ENCODE data around the gene MED23. TPM values are rescaled to one million over a fixed set of nuclear protein-coding genes. Genes with fewer than 3 reads are reported as not detected.

Gene MED23
- polyA plus RNA-seq, 3 donors: 4.5 to 21.9 (median 7.9) TPM

GRCh38 chr6:131587909-131588308, 40.1 kb downstream of the MED23 start:
- H3K9ac ChIP-seq (ENCODE audit: insufficient read depth, low read length, poor library complexity, severe bottlenecking): no peak overlapping the region
- no peak overlapping the region for H2AFZ ChIP-seq (ENCODE audit: insufficient read depth, low read depth, low read length, poor library complexity, severe bottlenecking)
- Mint-ChIP-seq H3K9me3 (no peaks in the 10 kb centered on the region), H3K4me3 (no peak overlapping the region), H3K4me1 (no peaks in the 10 kb centered on the region), H3K27ac (no peak overlapping the region), H3K27me3 (ENCODE audit: low read depth in 3 of 3) (no peaks in the 10 kb centered on the region), H3K36me3 (peaks cover 72 to 85% of the 10 kb centered on the region in 2 donors)
- peaks cover 91 to 98% of the 10 kb centered on the region in 2 donors for H3K36me3 ChIP-seq (replicated peaks in 1 of 2; ENCODE audit: control insufficient read depth in 1 of 2, insufficient read depth in 2 of 2, low read length in 2 of 2)
- intact Hi-C loops (cut with micrococcal nuclease): no loop called here
- H4K20me1 ChIP-seq (ENCODE audit: insufficient read depth, low read length): no peaks in the 10 kb centered on the region
- no CpG with 5 or more reads among the region's 4 CpGs for WGBS (ENCODE audit: insufficient coverage)
- no peak for DNase-seq
- no peaks in the 10 kb centered on the region for H3K27me3 ChIP-seq (ENCODE audit: control insufficient read depth in 2 of 2, insufficient read depth in 2 of 2, low read length in 2 of 2)
- H3K4me3 ChIP-seq (replicated peaks in 1 of 3; ENCODE audit: low read depth in 2 of 3, low read length in 3 of 3): no peak overlapping the region
- no peak overlapping the region for H3K27ac ChIP-seq (ENCODE audit: low read depth in 1 of 2, low read length in 2 of 2)
- no peak overlapping the region for H3K4me2 ChIP-seq (replicated peaks; ENCODE audit: extremely low read depth, low read length, poor library complexity, severe bottlenecking)
- H3K9me3 ChIP-seq (replicated peaks in 1 of 2; ENCODE audit: control insufficient read depth in 1 of 2, insufficient read depth in 1 of 2, low read length in 2 of 2): no peaks in the 10 kb centered on the region
- TF ChIP-seq CTCF (IDR thresholded peaks at IDR 0.05): no peak
- H3K79me2 ChIP-seq (ENCODE audit: insufficient read depth, low read length): no peaks in the 10 kb centered on the region
- no peaks in the 10 kb centered on the region for H3K4me1 ChIP-seq (ENCODE audit: control insufficient read depth in 1 of 2, insufficient read depth in 2 of 2, low read length in 2 of 2)

GRCh38 chr6:131586543-131586942, 41.5 kb downstream of the MED23 start:
- H2AFZ ChIP-seq (ENCODE audit: insufficient read depth, low read depth, low read length, poor library complexity, severe bottlenecking): no peak overlapping the region
- H3K27me3 ChIP-seq (ENCODE audit: control insufficient read depth in 2 of 2, insufficient read depth in 2 of 2, low read length in 2 of 2): no peaks in the 10 kb centered on the region
- H4K20me1 ChIP-seq (ENCODE audit: insufficient read depth, low read length): no peaks in the 10 kb centered on the region
- H3K9me3 Mint-ChIP-seq: no peaks in the 10 kb centered on the region
- no peak overlapping the region for H3K4me2 ChIP-seq (replicated peaks; ENCODE audit: extremely low read depth, low read length, poor library complexity, severe bottlenecking)
- no peaks in the 10 kb centered on the region for H3K4me1 Mint-ChIP-seq
- H3K4me1 ChIP-seq (ENCODE audit: control insufficient read depth in 1 of 2, insufficient read depth in 2 of 2, low read length in 2 of 2): no peaks in the 10 kb centered on the region
- no peak overlapping the region for H3K9ac ChIP-seq (ENCODE audit: insufficient read depth, low read length, poor library complexity, severe bottlenecking)
- no peaks in the 10 kb centered on the region for H3K79me2 ChIP-seq (ENCODE audit: insufficient read depth, low read length)
- peaks cover 89 to 97% of the 10 kb centered on the region in 2 donors for H3K36me3 ChIP-seq (replicated peaks in 1 of 2; ENCODE audit: control insufficient read depth in 1 of 2, insufficient read depth in 2 of 2, low read length in 2 of 2)
- H3K4me3 ChIP-seq (replicated peaks in 1 of 3; ENCODE audit: low read depth in 2 of 3, low read length in 3 of 3): no peak overlapping the region
- H3K4me3 Mint-ChIP-seq: no peak overlapping the region
- DNase-seq: no peak
- no peaks in the 10 kb centered on the region for H3K27me3 Mint-ChIP-seq (ENCODE audit: low read depth in 3 of 3)
- no peaks in the 10 kb centered on the region for H3K9me3 ChIP-seq (replicated peaks in 1 of 2; ENCODE audit: control insufficient read depth in 1 of 2, insufficient read depth in 1 of 2, low read length in 2 of 2)
- H3K27ac Mint-ChIP-seq: no peak overlapping the region
- H3K27ac ChIP-seq (ENCODE audit: low read depth in 1 of 2, low read length in 2 of 2): no peak overlapping the region
- H3K36me3 Mint-ChIP-seq: peaks cover 70 to 82% of the 10 kb centered on the region in 2 donors
- TF ChIP-seq CTCF (IDR thresholded peaks at IDR 0.05): no peak
- 100% methylated on average over 1 of the region's 4 CpGs for WGBS (ENCODE audit: insufficient coverage)
- intact Hi-C loops (cut with micrococcal nuclease): no loop called here
